ENCODE data around the gene UFSP1.

The UFSP1 gene

DNA sequence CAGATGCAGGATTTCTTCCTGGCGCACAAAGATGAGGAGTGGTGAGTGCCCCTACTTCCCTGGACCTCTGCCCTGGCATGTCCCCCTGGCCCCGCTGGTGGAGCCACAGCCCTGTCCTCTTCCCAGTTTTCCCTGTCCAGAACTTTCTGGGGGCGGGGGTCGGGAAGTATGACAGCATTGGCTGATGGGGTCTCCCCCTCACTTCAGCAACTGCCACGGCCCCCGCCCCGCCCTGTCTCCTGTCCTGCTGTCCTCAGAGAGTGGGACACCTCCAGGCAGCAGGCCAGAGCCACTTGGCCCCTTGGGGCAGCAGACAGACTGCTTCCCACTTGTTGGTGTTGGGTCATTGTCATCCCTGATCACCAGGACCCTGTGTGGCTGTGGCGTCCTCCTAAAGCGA, 7.3 kb downstream of the UFSP1 start:
- DNase-seq (ENCODE audit: low spot score) = no peak

DNA sequence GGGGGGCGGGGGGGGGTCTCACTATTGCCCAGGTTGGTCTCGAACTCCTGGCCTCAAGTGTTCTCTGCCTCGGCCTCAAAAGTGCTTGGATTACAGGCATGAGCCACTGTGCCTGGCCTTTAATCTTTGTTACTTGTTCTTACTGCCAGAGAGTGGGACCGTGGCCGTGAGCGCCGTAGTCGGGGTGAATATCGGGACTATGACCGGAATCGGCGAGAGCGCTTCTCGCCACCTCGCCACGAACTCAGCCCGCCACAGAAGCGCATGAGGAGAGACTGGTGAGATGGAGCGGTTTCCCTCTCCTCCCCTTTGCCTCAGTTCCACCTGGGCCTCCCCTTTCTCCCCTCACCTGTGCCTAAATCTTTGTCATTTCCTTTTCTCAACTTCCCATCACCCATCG, 8.4 kb downstream of the UFSP1 start:
- no peak for DNase-seq (ENCODE audit: low spot score)

GRCh38 chr7:100880645-100881044, 8.9 kb downstream of the UFSP1 start:
- DNase-seq (ENCODE audit: low spot score) = no peak

- DNase-seq (ENCODE audit: low spot score) = no peak
Observed at GRCh38 chr7:100879685-100880261, 9.7 kb downstream of the UFSP1 start.

DNA sequence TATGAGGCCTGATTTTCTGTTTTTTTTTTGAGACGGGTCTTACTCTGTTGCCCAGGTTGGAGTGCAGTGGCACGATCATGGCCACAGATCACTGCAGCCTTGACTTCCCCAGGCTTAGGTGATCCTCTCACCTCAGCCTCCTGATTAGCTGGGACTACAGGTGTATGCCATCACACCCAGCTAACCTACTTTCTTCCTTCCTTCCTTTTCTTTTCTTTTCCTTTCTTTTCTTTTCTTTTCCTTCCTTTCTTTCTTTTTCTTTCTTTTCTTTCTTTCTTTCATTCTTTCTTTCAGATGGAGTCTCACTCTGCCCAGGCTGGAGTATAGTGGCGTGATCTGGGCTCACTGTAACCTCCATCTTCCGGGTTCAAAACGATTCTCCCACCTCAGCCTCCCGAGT, 10.8 kb downstream of the UFSP1 start:
- DNase-seq (ENCODE audit: low spot score) = no peak

- DNase-seq (ENCODE audit: low spot score) = no peak
Observed at GRCh38 chr7:100878013-100878412, 11.5 kb downstream of the UFSP1 start.

GRCh38 chr7:100875356-100875751, 14.2 kb downstream of the UFSP1 start:
- no peak for DNase-seq (ENCODE audit: low spot score)

DNA sequence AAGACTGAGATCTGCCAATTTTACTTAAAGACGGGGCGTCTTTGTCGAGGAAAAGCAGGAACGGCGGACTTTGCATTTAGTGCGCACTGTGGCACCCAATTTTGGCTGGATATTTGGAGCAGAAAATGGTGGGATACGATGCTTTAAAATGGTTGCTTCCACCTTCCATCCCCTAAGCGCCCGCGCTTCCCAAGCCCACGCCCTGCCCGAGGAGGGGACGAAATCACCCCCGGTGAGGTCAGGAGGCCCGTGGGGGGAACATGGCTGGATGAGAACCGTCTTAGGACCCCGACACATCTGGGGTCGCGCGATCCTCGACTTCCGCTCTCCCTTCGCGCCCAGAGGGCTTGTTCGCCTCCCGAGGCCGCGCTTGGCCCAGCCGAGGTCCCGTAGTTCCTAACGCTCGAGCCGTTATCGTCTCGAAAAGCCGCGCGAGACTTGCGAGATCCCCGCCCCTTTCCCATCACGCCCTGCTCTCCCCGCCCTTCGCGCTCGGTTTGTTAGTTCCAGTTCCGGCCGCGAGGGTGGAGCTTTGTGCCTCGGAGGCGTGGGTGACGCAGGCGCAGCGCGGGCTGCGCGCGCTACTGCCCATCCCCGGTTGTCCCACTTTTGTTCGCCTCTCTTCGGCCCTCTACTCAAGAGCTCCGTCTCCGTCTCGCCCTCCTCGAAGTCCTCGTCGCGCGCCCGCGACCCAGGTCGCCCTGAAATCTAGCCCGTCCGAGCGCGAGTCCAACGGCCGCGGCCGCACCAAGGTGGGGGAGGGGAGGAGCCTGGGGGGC, 14.7 kb downstream of the UFSP1 start, which contains the start of gene SRRT:
Gene SRRT (plus strand): TSS at position 527 of the 779 bp plus-strand sequence. CDS start 488 bp downstream, outside the sequence.
- peak; percentile 98 for DNase-seq (ENCODE audit: low spot score)

GRCh38 chr7:100874300-100874576, 15.3 kb downstream of the UFSP1 start:
- no peak for DNase-seq (ENCODE audit: low spot score)

DNA sequence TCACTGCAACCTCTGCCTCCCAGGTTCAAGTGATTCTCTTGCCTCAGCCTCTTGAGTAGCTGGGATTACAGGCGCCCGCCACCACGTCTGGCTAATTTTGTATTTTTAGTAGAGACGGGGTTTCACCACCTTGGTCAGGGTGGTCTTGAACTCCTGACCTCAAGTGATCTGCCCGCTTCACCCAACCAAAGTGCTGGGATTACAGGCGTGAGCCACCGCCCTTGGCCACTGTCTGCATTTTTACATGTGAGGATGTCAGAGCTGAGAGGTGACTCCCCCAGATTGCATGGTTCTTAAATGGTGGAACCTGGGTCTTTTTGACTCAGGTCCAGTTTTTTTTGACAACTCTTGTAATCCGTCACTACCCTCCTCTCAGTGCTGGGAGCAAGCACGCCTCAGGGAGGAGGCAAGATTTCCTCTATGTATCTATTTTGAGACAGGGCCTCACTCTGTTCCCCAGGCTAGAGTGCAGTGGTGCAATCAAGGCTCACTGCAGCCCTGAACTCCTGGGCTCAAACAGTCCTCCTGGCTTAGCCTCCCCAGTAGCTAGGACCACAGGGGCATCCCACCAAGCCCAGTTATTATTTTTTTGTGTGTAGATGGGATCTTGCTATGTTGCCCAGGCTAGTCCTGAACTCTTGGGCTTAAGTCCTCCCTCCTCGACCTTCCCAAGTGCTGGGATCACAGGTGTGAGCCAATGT, 15.8 kb downstream of the UFSP1 start:
- no peak for DNase-seq (ENCODE audit: low spot score)

DNA sequence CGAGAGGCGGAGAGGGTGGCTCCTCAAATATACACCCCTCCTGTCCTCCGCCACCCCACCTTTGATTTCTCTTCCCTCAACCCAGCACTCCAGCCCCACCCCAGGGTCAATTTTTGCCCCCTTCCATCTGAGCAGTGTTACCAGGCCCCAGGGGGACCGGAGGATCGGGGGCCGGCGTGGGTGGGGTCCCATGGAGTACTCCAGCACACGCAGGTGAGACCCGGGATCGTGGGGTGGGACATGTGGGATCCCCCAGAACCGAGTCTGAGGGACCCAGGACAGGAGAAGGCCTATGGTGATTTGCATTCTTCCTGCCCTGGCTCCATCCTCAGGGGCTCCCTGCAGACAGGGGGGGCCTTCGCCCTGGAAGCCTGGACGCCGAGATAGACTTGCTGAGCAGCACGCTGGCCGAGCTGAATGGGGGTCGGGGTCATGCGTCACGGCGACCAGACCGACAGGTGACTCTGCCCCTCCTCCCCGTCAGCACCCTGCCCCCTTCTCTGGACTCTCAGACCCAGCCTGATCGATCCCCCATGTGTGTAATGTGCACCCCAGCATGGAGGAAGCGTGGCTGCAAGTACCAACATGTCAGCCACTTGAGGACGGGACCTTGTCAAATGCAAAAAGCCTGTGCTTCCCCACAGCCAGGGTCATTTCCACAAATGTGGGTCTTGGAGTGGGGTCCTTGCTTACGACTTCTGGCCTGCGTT, 21.6 kb downstream of the UFSP1 start:
- DNase-seq (ENCODE audit: low spot score) = peak; percentile 58

GRCh38 chr7:100867040-100867775, 22.3 kb downstream of the UFSP1 start, which contains the start of gene TRIP6:
Gene TRIP6 (plus strand): TSS chr7:100867387. CDS start chr7:100867498, 111 bp downstream.
- DNase-seq (ENCODE audit: low spot score) = peak; percentile 83

- no peak for DNase-seq (ENCODE audit: low spot score)
Observed at GRCh38 chr7:100866729-100867039, 22.8 kb downstream of the UFSP1 start.

DNA sequence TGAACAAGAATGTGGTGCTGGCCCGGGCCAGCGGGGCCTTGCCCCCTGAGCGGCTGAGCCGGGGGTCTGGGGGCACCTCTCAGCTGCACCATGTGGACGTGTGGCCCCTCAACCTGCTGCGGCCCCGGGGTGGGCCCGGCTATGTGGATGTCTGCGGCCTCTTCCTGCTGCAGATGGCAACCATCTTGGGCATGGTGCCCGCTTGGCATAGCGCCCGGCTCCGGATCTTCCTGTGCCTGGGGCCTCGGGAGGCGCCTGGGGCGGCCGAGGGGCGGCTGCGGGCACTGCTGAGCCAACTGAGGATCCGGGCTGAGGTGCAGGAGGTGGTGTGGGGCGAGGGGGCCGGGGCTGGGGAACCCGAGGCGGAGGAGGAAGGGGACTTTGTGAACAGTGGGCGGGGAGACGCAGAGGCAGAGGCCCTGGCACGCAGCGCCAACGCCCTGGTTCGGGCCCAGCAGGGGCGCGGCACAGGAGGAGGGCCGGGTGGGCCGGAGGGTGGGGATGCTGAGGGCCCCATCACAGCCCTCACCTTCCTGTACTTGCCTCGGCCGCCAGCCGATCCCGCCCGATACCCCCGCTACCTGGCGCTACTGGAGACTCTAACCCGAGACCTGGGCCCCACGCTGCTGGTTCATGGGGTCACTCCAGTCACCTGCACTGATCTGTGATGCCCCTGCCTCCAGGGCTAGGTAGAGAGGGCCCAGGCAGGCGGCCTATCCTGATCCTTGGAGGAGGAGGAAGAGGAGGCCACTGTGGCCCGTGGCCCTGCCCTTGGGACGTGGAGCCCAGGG, 23.4 kb downstream of the UFSP1 start:
- DNase-seq (ENCODE audit: low spot score) = no peak

DNA sequence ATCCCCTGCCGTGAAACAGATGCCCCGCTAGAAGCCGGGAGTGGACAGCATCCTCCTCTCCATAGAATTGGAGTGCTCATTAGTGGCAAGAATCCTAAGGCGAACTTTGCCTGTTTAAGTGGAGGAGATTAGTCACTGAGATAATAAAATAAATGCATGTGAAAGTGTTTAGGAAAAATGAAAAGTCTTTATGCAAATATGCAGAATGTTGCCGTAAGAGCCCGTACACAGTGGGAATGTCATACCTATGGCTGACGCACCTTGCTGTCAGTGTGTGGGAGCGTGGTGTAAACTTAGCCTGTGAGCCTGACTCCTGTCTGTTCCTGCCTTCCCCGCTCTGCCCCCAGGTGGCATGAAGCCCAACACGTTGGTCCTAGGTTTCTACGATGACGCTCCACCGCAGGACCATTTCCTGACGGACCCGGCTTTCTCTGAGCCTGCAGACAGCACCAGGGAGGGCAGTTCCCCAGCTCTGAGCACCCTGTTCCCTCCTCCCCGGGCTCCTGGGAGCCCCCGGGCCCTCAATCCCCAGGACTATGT, 24.1 kb downstream of the UFSP1 start:
- DNase-seq (ENCODE audit: low spot score) = no peak

GRCh38 chr7:100864263-100864845, 25.2 kb downstream of the UFSP1 start:
- DNase-seq (ENCODE audit: low spot score) = no peak

- DNase-seq (ENCODE audit: low spot score) = no peak
Observed at GRCh38 chr7:100863406-100863950, 26.0 kb downstream of the UFSP1 start.

GRCh38 chr7:100861616-100861985, 27.9 kb downstream of the UFSP1 start:
- no peak for DNase-seq (ENCODE audit: low spot score)

GRCh38 chr7:100860702-100861615, 28.6 kb downstream of the UFSP1 start:
- DNase-seq (ENCODE audit: low spot score) = no peak

All from ecto neural progenitor cell (in vitro differentiated cells).